Pons (tissue), 1 donor: Measurements from ENCODE around the gene HNRNPH2.

Experiments
- DNase-seq: peaks from one replicate; pipeline ENCODE4 v3.0.0-alpha.2; 2016; ENCODE audit warnings: low spot score

Gene HNRNPH2

DNA sequence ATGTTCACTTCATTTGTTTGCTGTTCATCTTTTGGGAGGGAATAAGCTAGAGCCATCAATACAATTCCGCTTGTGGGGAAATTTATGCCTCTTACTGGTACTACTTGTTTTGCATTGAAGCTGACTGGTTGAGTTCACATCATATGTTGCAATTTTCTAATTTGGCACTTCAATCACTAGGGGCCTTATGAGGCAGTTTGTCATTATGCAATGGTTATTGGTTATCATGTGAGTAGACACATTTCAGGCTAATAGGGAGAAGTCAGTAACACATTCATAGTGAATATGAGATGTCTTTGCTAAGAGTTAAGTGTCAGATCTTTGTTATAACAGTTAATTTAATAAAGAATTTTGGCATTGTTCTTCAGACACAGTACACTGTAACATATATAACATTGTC is 12.2 kb upstream of the HNRNPH2 start:
- DNase-seq = no peak

DNA sequence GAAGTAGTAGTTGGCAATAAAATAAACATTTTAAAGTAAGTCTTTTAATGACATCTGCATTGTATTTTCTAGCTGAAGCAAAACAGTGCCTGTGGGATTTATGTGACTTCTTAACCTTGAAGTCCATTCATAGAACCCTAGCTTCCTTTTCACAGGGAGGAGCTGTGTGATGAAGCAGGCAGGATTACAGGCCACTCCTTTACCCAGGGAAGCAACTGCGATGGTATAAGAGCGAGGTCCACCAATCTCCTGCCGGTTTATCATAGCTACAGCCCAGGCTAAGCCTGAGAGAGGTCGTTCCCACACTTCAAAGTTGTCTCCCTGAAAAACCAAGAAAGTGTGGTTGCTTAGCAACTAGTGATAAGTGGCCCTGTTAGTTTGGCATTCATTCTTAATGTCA is 10.2 kb upstream of the HNRNPH2 start:
- DNase-seq = no peak

DNA sequence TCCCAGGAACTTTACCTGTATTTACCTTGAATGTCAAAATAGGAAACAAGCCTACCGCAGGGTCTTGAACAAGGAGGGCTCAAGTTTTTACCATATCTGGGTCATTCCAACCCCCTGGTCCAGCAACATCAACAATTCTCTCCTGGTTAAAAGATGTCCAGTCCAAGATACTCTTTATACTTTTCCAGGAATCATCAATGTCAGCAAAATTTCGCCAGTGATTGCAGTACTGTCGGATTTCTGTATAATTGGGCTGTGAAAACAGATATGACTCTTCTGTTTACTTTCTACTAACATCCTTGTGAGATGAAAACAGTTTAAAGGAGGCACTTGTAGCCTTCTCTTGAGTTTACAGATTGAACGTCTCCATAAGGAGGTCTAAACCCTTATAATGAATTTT is 9.3 kb upstream of the HNRNPH2 start:
- no peak for DNase-seq

DNA sequence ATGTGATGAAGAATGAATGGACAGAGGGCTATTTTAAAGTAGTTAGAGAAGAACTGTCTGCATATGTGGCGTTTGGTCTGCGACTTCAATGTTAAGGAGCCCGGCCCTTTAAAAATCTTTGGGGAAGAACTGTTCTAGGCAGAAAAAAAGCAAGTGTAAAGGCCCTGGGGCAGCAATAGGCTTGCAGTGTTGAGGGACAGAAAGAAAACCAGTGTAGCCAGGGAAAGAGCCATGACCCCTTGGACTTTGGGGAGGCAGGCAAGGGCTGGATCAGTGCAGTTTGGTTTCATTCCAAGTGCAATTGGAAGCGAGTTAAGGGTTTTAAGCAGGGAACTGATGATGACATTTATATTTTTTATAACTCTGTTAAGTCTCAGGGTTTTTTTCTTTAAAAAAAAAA is 8.2 kb upstream of the HNRNPH2 start:
- DNase-seq = no peak

DNA sequence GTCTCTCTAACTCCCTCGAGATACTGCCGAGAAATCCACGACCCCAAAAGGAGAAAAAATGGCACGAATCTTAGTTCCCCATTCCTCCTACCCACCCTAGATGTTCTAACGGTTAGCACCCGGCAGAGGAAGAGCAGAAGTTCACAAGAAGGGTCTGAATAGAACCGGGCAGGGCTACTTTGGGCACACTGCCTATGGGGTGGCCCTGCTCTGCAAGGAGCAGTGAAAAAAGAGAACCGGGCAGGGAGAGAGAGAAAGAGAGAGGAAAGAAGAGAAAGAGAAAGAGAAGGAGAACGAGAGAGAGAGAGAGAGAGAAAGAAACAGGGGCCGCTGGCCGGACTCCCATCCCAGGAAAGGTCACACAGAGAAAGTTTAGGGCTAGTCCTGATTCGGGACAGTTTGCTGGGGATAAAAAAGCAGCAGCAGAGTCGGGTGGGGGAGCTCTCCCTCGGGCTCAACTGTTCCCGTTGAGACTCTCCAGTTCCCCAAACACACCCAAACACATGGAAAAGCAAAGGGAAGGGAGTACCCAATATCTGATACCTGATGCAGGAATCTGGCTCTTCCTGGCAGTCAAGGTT is 765 bp upstream of the HNRNPH2 start:
- no peak for DNase-seq

DNA sequence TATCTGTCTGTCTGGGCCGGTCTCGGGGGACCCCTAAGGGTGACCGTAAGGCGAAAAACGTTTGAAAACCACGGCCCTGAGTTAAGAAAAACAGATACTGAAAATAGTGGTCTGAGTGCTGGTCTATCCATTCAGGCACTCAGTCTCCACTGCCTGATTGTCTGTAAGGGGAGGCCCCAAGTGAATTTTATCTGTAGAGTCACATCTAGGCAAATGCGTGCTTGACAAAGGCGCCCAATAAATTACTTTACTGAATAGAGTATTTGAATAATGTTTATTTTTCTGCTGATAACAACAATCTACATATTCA is 465 bp downstream of the HNRNPH2 start:
- DNase-seq = no peak

DNA sequence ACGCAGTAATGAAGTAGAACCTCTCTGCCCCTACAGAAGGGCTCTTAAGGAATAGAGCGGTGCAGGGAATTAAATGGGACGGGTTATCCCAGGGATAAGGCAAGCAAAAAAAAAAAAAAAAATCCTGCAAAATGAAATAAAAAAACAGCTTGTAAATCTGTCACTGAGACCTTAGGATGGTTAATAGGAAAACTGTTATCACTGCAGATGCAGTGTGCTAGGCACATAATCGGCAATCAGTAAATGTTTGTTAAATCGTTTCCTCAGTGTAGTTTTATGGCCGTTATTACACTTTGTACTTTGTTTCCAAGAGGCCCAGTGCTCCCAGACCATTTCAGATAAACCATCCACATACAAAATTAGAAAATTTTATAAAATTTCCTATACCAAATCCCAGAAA is 1.0 kb downstream of the HNRNPH2 start:
- no peak for DNase-seq

DNA sequence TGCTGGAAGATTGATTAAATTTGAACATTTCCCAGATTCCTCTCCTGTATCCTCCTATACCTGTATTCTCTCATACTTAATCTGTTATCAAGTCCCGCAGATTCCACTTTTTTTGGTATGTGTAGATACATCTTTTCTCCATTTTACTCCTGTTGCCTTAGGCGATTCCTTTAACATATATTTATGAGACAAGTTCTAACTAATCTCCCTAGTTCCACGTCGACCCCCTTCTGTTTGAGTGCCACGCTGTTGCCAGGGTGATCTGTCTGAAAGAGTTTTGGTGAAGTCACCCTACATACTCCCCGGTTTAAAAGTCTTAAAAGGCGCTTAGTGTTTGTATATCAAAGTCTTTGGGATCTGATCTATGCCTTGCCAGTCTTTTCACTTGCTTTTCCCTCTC is 2.4 kb downstream of the HNRNPH2 start:
- DNase-seq = no peak

DNA sequence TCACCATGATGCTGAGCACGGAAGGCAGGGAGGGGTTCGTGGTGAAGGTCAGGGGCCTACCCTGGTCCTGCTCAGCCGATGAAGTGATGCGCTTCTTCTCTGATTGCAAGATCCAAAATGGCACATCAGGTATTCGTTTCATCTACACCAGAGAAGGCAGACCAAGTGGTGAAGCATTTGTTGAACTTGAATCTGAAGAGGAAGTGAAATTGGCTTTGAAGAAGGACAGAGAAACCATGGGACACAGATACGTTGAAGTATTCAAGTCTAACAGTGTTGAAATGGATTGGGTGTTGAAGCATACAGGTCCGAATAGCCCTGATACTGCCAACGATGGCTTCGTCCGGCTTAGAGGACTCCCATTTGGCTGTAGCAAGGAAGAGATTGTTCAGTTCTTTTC is 4.0 kb downstream of the HNRNPH2 start:
- peak; percentile 20 for DNase-seq

DNA sequence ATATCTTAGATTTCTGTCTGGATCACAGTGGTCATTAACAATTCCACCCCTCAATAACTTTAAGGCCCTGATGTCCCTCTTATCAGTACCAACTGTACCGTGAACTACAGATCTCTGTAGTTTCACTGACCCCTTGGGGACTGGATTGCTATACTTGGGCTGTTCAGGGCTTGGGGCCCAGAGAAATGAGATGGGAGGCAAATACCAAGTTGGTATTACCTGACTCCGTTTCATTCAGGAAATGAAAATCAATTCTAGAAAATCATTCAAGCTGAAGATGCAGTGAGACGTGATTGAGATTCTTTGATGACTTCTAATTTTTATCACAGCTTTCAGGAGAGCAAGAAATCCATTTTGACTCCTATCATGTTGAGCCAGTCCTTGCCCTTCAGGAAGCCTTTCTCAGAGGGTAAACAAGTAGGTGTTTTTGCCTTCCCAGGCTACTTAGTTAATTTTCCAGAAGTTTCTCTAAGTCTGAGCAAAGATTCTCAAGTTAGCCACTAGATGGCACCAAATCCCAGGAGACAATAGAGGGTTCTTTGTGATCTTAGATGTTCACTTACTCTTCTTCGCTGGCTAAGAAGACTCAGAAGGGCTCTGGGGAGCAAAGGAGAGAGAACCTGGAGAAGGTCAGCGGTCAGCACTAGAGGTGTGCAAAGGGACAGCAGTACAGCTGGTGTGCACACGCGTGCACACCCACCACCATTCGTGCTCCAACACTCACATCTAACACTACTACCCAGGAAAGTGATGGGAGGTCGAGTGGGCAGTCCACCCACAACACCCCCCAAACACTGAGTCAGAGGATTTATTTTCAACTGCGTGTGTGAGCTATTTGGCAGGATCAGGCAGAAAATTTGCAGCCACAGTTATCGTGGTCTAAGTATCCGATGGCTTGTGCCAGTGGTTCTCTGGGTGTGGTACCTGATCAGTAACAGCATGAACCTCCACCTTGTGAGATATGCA is 7.4 kb downstream of the HNRNPH2 start:
- DNase-seq = peak; percentile 95

DNA sequence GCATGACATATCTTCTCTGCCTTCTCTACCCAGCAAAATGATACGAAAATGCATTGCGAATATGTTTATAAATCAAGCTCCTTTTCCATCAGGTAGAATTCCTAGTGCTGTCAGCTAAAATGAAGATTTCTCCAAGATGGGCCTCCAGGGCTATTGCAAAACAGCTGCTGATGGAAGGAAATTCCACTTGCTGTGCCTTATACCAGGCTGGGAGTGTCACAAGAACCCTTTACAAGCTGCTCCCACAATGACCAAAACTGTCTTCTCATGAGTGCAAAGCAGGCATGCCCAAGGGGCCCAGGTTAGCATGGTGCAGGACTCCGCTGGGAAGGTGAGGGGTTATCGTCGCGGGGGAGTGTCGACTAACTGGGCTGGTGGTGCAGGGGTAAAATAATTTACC is 8.7 kb downstream of the HNRNPH2 start:
- no peak for DNase-seq

DNA sequence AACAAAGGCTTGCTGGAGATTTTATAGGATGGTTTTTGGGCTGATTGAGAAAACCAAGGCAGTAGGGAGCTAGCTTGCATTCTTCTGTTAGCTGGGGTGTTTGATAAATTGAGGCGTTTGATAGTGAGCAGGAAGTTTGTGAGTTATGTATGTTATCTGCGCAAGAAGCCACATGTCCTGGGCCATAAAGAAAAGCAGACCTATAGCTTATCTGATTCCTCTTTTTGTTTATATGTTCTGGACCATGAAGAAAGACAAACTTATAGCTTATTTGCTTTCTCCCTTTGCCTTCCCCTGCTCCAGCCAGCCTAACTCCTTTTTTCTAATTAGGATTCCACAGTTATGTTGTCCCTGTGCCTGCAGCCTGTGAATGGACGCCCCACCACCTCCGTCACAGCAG is 9.2 kb downstream of the HNRNPH2 start:
- no peak for DNase-seq

DNA sequence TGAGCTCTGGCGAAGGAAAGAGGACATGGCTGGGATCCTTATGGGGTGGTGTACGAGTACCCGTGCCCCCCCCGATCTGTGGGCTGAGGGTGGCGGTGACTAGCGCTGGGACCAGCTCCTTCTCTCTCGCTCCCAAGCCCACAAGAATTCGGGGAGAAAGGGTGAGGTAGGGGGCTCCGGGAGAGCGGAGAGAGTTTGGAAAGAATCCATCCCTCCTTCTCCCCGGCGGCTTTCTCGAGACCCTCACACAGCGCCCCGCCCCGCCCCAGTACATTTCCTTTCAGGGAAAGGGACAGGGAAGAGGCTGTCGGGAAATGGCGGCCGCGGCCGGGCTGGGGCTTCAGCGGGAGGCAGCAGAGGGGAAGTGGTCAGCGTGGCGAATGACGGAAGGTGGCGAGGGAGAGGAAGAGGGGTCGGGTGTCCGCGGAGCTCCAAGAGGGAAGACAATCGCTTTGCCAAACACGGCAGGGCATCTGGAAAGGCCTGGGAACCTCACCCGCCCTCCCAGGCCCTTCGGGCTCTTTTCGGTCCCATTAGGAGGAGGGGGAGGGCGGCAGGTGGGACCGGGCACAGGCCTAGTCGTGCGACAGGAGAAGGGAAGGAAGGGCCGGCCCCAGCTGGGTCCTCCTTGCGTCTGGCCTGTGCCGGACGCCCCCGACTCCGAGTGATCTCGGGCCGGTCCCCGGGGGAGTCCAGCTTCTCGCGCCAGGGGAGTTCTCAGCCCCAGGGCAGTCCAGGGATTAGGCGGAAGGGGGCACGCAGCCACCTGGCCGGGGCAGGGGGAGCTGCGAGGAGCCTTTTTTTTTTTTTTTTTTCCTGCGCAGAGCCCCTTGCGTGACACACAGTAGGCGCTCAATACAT is 10.2 kb downstream of the HNRNPH2 start:
- peak; percentile 32 for DNase-seq

DNA sequence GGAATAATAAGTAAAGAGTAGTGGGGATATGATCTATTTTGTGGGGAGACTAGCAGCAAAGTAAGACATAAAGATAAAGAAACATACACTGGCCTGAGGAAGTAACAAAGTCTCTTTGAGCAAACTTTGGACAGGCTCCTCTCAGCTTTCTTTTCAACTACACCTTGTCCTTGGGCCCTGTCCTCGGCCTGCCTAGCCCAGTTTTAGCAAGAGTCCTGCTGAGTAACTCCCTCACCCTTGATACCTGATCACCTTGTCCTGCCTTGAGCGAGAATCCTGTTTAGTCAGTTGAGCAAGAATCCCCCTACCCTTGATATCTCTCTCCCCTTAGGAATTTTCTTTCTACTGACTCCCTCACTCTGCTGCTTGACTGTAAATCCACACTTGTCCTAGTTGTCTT is 11.5 kb downstream of the HNRNPH2 start:
- DNase-seq = no peak

DNA sequence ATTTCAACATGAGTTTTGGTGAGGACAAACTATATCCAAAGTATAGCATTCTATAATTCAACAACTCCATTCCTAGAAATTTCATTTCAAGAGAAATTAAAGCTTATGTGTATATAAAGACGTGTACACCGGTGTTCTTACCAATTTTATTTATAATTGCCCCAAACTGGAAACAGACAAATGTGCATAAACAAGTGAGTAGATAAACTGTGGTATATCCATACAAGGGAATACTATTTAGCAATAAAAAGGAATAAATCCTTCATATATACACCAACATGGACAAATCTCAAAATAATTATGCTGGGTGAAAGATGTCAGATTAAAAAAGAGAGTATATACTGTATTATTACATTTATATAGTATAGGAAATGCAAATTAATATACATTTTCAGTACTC is 19.9 kb downstream of the HNRNPH2 start:
- no peak for DNase-seq

DNA sequence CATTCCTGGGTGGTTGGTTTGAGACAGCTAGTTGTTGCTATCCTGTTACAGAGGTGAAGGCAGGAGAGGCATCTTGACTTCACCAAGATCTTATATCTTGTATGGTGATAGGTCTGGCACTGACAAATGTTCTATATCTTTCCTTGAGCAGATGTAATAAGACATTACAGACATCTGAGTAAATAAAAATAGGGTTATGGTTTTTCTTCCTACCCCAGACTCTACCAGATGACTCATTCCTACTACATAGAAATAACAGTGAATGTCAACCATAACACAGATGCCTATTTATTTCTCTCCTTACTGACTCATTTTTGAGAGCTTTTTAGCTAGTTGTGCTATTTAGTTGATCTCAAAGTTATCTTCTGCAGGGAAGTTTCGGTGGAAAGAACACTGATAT is 21.9 kb downstream of the HNRNPH2 start:
- no peak for DNase-seq

DNA sequence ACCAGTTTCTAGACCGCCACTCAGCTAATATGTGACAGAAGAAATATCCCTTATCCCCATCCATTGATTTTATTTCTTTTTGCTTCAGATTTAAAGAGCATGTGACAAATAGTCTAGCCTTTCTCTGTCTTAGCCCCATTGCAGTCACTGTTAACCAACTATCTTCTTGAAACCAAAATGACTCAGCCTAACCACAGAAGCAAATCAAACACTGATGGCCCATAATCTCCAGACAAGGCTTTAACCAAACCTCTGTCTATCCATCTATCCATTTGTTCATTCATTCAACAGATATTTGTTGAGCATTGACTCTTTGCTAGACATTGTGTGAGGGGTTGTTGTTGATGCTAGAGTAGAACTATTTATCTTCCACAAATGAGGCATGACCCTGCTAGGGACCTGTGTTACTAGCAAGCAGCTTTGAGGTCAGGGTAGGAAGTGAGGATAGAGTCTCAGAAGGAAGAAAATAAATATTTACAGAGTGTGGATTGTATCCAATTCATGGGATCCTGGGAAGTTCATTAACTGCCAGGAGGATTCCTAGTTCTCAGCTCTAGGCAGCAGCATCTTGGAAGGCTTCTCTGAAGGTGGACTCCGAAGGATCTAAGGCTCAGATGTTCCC is 22.5 kb downstream of the HNRNPH2 start:
- DNase-seq = no peak

DNA sequence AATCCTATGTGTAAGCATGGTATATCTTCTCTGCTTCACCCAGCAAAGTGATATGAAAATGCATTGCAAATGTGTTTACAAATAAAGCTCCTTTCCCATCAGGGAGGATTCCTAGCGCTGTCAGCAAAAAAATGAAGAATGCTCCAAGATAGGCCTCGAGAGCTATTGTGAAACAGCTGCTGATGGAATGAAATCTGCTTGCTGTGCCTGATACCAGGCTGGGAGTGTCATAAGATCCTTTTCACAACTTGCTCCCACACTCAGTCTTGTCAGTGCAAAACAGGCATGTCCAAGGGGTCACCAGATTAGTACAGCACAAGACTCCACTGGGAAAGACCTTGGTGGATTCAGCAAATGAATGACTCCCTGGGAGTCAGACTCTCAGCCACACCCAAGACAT is 34.1 kb downstream of the HNRNPH2 start:
- no peak for DNase-seq

DNA sequence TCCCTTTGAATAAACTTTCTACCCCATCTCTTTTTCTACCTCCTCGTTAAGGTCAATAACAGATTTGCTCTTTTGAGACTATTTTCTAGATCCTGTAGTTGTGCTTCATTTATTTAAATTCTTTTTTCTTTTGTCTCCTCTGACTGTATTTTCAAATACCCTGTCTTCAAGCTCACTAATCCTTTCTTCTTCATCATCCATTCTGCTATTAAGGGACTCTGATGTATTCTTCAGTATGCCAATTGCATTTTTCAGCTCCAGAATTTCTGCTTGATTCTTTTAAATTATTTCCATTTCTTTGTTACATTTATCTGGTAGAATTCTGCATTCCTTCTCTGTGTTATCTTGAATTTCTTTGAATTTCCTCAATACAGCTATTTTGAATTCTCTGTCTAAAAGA is 41.3 kb downstream of the HNRNPH2 start:
- no peak for DNase-seq

DNA sequence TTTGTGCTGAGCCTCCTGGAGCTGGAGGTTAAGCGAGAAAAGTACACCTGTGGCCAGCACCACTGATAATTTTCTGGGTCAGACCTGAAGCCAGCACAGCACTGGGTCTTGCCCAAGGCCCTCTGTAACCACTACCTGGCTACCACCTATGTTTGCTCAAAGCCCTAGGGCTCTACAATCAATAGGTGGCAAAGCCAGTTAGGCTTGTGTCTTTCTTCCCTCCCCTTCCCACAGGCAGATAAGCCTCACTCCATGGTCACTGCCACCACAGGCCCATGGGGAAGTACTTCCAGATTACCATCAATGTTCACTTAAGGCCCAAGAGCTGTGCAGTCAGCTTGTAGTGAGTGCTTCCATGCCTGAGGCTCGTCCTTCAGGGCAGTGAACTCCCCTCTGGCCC is 42.1 kb downstream of the HNRNPH2 start:
- DNase-seq = no peak

DNA sequence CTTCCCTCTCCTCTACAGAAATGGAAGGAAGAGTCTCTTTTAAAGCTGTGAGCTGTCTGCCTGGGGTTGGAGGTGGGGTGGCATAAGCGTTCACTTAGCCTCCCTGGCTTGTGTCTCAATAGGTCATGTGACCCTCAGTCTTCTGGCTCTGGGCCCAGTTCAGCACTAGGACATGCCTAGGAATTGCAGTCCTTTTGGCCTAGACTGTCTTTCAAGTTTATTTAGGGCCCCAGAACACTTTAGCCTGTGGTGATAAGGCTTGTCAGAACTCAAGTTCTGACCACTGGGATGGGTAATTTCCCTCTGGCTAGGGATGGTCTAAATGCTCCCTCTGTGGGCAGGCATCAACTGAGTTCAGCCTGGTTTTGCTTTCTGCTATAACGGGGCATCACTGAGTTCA is 42.9 kb downstream of the HNRNPH2 start:
- DNase-seq = no peak

DNA sequence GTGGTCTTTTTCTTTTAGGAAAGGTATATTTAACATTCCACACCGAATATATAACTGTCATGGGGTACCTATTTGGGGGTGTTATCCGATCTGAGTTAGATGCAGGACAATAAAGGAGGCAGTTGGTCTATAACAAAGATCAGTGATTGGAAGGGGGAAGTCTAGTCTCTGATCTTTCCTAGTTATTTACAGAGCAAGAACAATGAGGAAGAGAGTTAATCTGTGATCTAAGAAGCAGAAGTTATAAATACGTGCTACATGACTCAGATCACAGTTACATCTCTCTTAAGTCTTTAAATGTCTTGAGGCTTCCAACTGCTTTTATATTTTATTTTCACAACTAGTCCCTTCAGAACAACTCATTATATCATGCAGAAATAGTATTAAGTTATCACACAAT is 44.0 kb downstream of the HNRNPH2 start:
- DNase-seq = peak; percentile 1

DNA sequence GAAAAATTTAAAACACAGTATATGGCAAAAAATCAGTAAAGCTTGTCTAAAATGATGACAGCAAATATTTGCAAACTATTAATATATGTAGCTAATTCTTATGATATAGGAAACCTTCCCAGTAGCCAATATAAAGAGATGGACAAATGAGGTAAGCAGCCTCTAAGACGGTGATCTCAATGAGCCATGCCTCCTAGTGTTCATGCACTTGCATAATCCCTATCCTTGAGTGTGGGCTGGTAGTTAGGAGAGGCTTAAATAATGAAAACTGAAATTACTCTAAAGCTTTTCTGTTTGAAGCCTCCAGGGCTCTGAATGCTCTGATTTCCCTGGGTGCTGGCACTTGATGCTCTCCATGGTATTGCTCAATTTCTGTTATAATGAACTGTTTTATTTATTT is 52.6 kb downstream of the HNRNPH2 start:
- DNase-seq = no peak
